ENCODE results near the gene PTPRN2. TPM values are rescaled to one million over a fixed set of nuclear protein-coding genes. Genes with fewer than 3 reads are reported as not detected.

The PTPRN2 gene
- total RNA-seq, 1 donor from 2014 or later: 32.2 TPM

DNA sequence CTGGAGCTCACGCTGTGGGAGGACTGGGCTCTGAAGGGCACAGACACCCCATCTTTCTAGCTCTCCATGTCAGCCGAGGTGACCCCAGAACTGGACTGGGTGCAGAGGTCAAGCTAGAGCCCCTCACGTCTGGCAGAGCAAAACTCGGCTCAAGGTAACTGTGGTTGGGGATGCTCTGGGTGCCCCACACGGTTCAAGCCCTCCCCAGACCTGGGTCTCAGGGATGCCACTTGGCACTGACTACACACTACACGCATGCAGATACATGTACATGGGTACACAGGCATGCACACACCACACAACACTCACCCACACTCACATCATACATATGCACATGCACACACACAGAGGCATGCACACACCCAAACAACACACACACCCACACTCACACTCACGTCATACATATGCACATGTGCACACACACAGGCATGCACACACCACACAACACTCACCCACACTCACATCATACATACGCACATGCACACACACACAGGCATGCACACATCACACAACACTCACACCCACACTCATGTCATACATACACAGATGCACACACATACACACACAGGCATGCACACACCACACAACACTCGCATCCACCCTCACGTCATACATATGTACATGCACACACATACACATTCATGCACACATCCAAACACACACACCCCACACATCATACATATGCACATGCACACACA, 1031.5 kb downstream of the PTPRN2 start:
- H3K27me3 Mint-ChIP-seq (ENCODE audit: low read depth): no peaks in the 10 kb centered on the region
- H3K4me1 Mint-ChIP-seq: no peaks in the 10 kb centered on the region
- H3K27ac Mint-ChIP-seq (ENCODE audit: unreplicated experiment): no peak overlapping the region
- TF ChIP-seq, protein P1, sequence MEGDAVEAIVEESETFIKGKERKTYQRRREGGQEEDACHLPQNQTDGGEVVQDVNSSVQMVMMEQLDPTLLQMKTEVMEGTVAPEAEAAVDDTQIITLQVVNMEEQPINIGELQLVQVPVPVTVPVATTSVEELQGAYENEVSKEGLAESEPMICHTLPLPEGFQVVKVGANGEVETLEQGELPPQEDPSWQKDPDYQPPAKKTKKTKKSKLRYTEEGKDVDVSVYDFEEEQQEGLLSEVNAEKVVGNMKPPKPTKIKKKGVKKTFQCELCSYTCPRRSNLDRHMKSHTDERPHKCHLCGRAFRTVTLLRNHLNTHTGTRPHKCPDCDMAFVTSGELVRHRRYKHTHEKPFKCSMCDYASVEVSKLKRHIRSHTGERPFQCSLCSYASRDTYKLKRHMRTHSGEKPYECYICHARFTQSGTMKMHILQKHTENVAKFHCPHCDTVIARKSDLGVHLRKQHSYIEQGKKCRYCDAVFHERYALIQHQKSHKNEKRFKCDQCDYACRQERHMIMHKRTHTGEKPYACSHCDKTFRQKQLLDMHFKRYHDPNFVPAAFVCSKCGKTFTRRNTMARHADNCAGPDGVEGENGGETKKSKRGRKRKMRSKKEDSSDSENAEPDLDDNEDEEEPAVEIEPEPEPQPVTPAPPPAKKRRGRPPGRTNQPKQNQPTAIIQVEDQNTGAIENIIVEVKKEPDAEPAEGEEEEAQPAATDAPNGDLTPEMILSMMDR (conservative IDR thresholded peaks at IDR 0.05): no peak
- no peaks in the 10 kb centered on the region for H3K9me3 Mint-ChIP-seq
- DNase-seq (ENCODE audit: low read depth, low spot score): no peak
- H3K36me3 Mint-ChIP-seq (ENCODE audit: low read depth): peaks cover 7% of the 10 kb centered on the region
- no peak overlapping the region for H3K4me3 Mint-ChIP-seq

DNA sequence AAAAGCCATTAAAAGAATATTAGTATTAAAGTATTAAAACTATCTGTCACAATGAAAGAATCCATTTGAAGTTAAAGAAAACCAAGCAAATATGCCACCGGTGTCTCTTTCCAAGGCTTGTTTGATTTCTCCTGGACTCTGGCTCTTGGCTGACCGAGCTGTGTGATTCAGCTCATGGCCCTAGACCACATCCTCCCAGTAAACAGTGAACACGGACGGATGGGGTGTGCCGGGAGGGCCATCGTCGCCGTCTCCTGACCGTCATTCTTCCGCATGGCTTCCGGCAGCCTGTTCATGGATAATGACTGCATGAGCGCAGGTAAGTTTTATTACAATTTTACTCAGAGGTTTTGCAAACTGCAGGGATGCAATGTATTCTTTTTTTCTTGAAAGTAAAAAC, 1032.3 kb downstream of the PTPRN2 start:
- no peaks in the 10 kb centered on the region for H3K27me3 Mint-ChIP-seq (ENCODE audit: low read depth)
- TF ChIP-seq, protein P1 (conservative IDR thresholded peaks at IDR 0.05): no peak
- H3K4me1 Mint-ChIP-seq: no peaks in the 10 kb centered on the region
- peak overlapping the region; percentile 88 for H3K27ac Mint-ChIP-seq (ENCODE audit: unreplicated experiment)
- H3K36me3 Mint-ChIP-seq (ENCODE audit: low read depth): peaks cover 7% of the 10 kb centered on the region
- no peaks in the 10 kb centered on the region for H3K9me3 Mint-ChIP-seq
- H3K4me3 Mint-ChIP-seq: peak overlapping the region; percentile 14
- DNase-seq (ENCODE audit: low read depth, low spot score): no peak

DNA sequence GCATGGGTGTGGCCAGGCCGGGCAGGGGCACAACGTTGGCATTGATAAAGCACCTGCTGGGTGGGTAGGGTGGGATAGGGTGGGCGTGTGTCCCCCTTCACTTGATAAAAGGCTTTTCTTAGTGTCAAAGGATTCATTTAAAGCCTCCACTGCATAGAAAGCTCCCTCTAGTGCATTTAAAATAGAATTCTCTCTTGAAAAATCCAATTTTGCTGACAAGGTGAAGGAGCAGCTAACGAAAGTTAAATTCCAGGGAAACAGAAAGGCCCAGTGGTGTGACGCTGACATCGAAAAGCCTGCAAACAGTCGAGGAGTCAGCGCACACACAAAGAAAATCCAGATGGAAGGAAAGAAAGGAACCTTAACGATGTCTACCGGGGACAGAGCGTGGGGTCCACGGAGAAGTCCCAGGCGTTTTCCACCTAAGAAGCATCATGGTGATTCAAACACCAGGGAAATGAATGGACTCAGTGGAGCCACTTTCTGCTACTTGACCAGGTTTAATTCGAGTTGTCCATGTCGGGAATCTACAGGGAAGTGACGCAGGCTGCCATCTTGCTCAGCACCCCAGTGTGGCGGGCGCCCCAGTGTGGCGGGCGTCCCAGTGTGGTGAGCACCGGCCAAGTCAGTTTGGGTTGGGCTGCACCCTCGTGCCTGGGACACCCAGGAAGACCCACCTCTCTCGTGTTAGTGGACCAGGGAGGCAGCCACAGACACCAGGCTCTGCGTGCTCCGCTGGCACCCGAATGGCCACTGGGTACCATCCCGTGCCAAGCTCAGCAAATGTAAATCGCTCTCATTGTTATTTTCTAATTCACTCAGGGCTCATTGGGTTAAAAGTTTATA, 1033.0 kb downstream of the PTPRN2 start:
- Mint-ChIP-seq H3K9me3 (no peaks in the 10 kb centered on the region), H3K36me3 (ENCODE audit: low read depth) (peaks cover 7% of the 10 kb centered on the region), H3K27ac (ENCODE audit: unreplicated experiment) (no peak overlapping the region), H3K27me3 (ENCODE audit: low read depth) (no peaks in the 10 kb centered on the region), H3K4me3 (no peak overlapping the region), H3K4me1 (no peaks in the 10 kb centered on the region)
- no peak for DNase-seq (ENCODE audit: low read depth, low spot score)
- TF ChIP-seq, protein P1 (conservative IDR thresholded peaks at IDR 0.05): no peak

DNA sequence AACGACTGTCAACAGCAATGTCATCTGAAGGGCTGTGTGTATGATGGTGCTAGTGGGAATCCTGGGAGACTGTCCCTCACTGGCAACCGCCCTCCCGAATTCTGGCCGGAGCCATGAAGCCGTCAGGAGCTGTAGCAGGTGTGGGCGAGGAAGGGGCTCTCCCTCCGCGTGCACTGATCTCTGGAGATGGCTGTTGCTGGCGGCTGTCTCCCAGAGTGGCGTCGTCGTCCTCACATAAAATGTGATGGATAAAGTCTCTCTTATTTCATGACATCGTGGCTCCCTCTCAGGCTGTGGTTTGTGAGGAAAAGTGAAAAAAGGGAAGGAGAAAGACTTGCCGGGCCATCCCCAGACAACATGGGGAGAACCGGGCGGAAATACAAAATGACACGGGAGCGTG, 1034.4 kb downstream of the PTPRN2 start:
- Mint-ChIP-seq H3K27me3 (ENCODE audit: low read depth) (no peaks in the 10 kb centered on the region), H3K27ac (ENCODE audit: unreplicated experiment) (peak overlapping the region; percentile 47), H3K9me3 (no peaks in the 10 kb centered on the region), H3K4me1 (no peaks in the 10 kb centered on the region), H3K36me3 (ENCODE audit: low read depth) (peaks cover 7% of the 10 kb centered on the region), H3K4me3 (no peak overlapping the region)
- TF ChIP-seq, protein P1 (conservative IDR thresholded peaks at IDR 0.05): no peak
- no peak for DNase-seq (ENCODE audit: low read depth, low spot score)

DNA sequence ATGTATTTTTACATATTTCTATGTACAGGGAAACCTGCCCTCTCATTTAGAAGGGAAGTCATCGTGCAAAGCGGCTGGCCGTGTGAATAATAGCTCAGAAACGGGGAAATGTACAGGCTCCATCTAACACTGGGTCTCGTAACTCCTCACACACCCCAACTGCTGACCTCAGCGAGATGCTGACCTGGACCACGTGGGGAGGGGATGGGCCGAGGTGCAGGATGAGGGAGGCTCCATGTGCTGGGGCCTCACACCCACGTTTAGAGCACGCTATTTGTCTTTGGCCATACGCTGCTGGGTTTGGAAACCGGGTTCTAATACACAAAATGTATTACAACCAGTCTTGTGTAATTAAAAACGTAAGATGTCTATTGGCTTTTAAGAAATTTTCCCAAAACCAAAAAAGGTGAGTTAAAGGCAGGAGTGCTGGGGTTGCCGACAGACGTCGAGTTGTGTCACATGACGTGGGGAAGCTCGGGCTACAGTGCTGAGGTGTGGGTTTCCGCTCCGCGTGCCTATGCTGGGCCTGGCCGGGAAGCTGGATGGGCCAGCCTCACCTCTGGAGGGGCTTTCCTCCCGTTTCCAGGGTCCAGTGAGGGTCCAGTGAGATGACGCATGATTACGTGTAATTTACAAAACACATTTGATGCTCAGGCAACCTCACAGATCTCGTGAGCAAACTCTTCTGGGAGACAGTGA, 1035.2 kb downstream of the PTPRN2 start:
- no peaks in the 10 kb centered on the region for H3K27me3 Mint-ChIP-seq (ENCODE audit: low read depth)
- TF ChIP-seq, protein P1 (conservative IDR thresholded peaks at IDR 0.05): no peak
- H3K9me3 Mint-ChIP-seq: no peaks in the 10 kb centered on the region
- H3K4me1 Mint-ChIP-seq: no peaks in the 10 kb centered on the region
- H3K4me3 Mint-ChIP-seq: no peak overlapping the region
- DNase-seq (ENCODE audit: low read depth, low spot score): no peak
- peak overlapping the region; percentile 47 for H3K27ac Mint-ChIP-seq (ENCODE audit: unreplicated experiment)
- H3K36me3 Mint-ChIP-seq (ENCODE audit: low read depth): peaks cover 10% of the 10 kb centered on the region
